Psoas muscle (tissue), 8 donors: ENCODE results near the gene TRIP10. TPM values are rescaled to one million over a fixed set of nuclear protein-coding genes. Genes with fewer than 3 reads are reported as not detected.

ENCODE experiments used
- ATAC-seq, 4 donors: fragments of 200-7000 bp; cut with Tn5 transposase; one replicate each; pipeline ENCODE4 v1.9.1; 2020; ENCODE audit warnings: moderate library complexity in 3 of 4, mild to moderate bottlenecking in 2 of 4
- DNase-seq, 2 donors: peaks; one replicate each; pipeline ENCODE4 v3.0.0-alpha.2; 2020
- H3K27ac ChIP-seq: fragments of 200-600 bp; one replicate; pipeline ENCODE4 v1.8.0; 2022
- H3K27me3 ChIP-seq, 3 donors: fragments of 200-600 bp in 1 of 3; one replicate each; pipeline versions ENCODE4 v1.6.1 to v1.8.0; 2013 to 2022; ENCODE audit warnings: low read length in 2 of 3, mild to moderate bottlenecking in 2 of 3, moderate library complexity in 1 of 3; ENCODE audit not compliant: insufficient read depth in 3 of 3
- H3K36me3 ChIP-seq, 2 donors: fragments of 200-600 bp in 1 of 2; one replicate each; pipeline versions ENCODE4 v1.6.1 to v1.8.0; 2013 to 2022; ENCODE audit warnings: low read depth in 1 of 2, mild to moderate bottlenecking in 1 of 2, moderate library complexity in 1 of 2; ENCODE audit not compliant: insufficient read depth in 1 of 2
- H3K4me1 ChIP-seq: fragments of 200-600 bp; one replicate; pipeline ENCODE4 v1.8.0; 2022
- H3K4me3 ChIP-seq: fragments of 200-600 bp; one replicate; pipeline ENCODE4 v1.8.0; 2022; ENCODE audit warnings: mild to moderate bottlenecking
- H3K9me3 ChIP-seq: fragments of 200-600 bp; one replicate; pipeline ENCODE4 v1.8.0; 2022
- CTCF ChIP-seq: fragments of 200-600 bp; IDR thresholded peaks from one replicate; pipeline ENCODE4 v1.8.0; 2022; ENCODE audit warnings: antibody characterized with exemption
- WGBS, 3 donors: extraction: QIAGEN DNeasy Blood & Tissue Kit; methylation state at CpG; one replicate each; pipeline versions ENCODE4 v1.1.6 to v1.1.7; 2013; 5-methylcytosine and 5-hydroxymethylcytosine counted together
- intact Hi-C, 2 donors: fragments of 100-400 bp; cut with DNase I; formaldehyde crosslinking; loops; one replicate each; pipeline versions ENCODE4 v1.11.0 to v1.14.2; 2022
- polyA plus RNA-seq, 3 donors: library from polyadenylated mRNA; stranded (reverse); fragments of 200-250 nt; gene quantifications; one replicate each; pipeline ENCODE4 v1.2.3, GENCODE V29; 2013
- total RNA-seq, 4 donors: library from RNA; stranded (reverse); fragmentation: NEBNext Ultra II Directional in 2 of 4; extraction: Animal tissue kit (Norgen Biotek cat#: 25700) in 2 of 4; gene quantifications; one replicate each; pipeline versions ENCODE4 v1.2.1 to v1.2.4, GENCODE V29; 2021 to 2023
- donor health status: healthy with polysubstance abuse.
- donor health status: DM: no; HTN: no; CAD: no; lungs with moderate emphysema.
- donor health status: Bipolar disorder and iron deficiency.
- donor health status: healthy.
- donor health status: DM: yes; HTN: yes; CAD: no.
- donor health status: DM: no; HTN: no; CAD: no.
- donor health status: DM: no; HTN: no; CAD: no.
- donor health status: DM: yes; HTN: yes; CAD: no.

TRIP10 gene
- total and polyA plus RNA-seq, 7 donors: 104 to 297 (median 230) TPM

GRCh38 chr19:6735181-6735911 lies 4.1 kb upstream of the TRIP10 start:
- TF ChIP-seq CTCF: no peak
- H3K27ac ChIP-seq: no peak overlapping the region

GRCh38 chr19:6736169-6736916 lies 3.1 kb upstream of the TRIP10 start:
- intact Hi-C loops: loop anchor here in 1 of 2 donors (5.0 kb wide), 2 partner anchors 204 to 219 kb away; partner anchors contain the start of gene TNFSF9
- peaks cover 20% of the 10 kb centered on the region for H3K4me1 ChIP-seq
- no peak for ATAC-seq
- H3K4me3 ChIP-seq: peak overlapping the region; percentile 79
- TF ChIP-seq CTCF: peak; percentile 58
- 30 to 32% (median 31%) methylated on average over 25 of the region's 25 CpGs for WGBS, 3 donors
- H3K36me3 ChIP-seq: peaks cover 0 to 36% of the 10 kb centered on the region in 2 donors
- no peaks in the 10 kb centered on the region for H3K27me3 ChIP-seq
- no peaks in the 10 kb centered on the region for H3K9me3 ChIP-seq
- H3K27ac ChIP-seq: peak overlapping the region; percentile 83
- DNase-seq: peak; percentile 71 to 83

More at GRCh38 chr19:6735181-6735911, 4.1 kb upstream of the TRIP10 start:
- intact Hi-C loops: loop anchor here in 1 of 2 donors (5.0 kb wide), 2 partner anchors 203 to 218 kb away; partner anchors contain the start of gene TNFSF9
- no peaks in the 10 kb centered on the region for H3K27me3 ChIP-seq
- DNase-seq (peak in 1 of 2 donors; percentile 11), ATAC-seq (no peak)
- H3K4me1 ChIP-seq: peaks cover 17% of the 10 kb centered on the region
- WGBS, 3 donors: 70 to 76% (median 71%) methylated on average over 15 of the region's 15 CpGs
- H3K9me3 ChIP-seq: no peaks in the 10 kb centered on the region
- H3K4me3 ChIP-seq: no peak overlapping the region
- H3K36me3 ChIP-seq: peaks cover 0 to 38% of the 10 kb centered on the region in 2 donors

- ATAC-seq (no peak), DNase-seq (no peak)
- no peaks in the 10 kb centered on the region for H3K27me3 ChIP-seq
- peak overlapping the region; percentile 79 for H3K4me3 ChIP-seq
- H3K36me3 ChIP-seq: peaks cover 0 to 32% of the 10 kb centered on the region in 2 donors
- TF ChIP-seq CTCF: no peak
- intact Hi-C loops: loop anchor here (1.0 to 5.0 kb wide), 3 partner anchors 205 to 220 kb away; partner anchors contain the start of gene TNFSF9 (in 1 of the 2)
- H3K9me3 ChIP-seq: no peaks in the 10 kb centered on the region
- H3K27ac ChIP-seq: peak overlapping the region; percentile 83
- peaks cover 26% of the 10 kb centered on the region for H3K4me1 ChIP-seq
- WGBS, 3 donors: 0% methylated on average over 13 to 16 of the region's 16 CpGs
These were observed 2.6 kb upstream of the TRIP10 start for GRCh38 chr19:6736917-6737283.

GRCh38 chr19:6737284-6737872 lies 2.1 kb upstream of the TRIP10 start, which contains the start of gene GPR108:
TSS of gene GPR108 (minus strand) at chr19:6737580. CDS start at chr19:6737576, 4 bp downstream.
- intact Hi-C loops: loop anchor here (1.0 to 5.0 kb wide), 3 partner anchors 205 to 220 kb away; partner anchors contain the start of gene TNFSF9 (in 1 of the 2)

More at GRCh38 chr19:6737284-6737872, 2.1 kb upstream of the TRIP10 start, which contains the start of gene GPR108:
- ATAC-seq (peak; percentile 78 to 83 (median 79)), DNase-seq (peak; percentile 100)
- Histone ChIP-seq H3K27me3 (no peaks in the 10 kb centered on the region), H3K36me3 (peaks cover 0 to 27% of the 10 kb centered on the region in 2 donors), H3K4me1 (peaks cover 31% of the 10 kb centered on the region), H3K27ac (peak within 1 kb of the TSS; percentile 94), H3K9me3 (no peaks in the 10 kb centered on the region), H3K4me3 (peak within 1 kb of the TSS; percentile 83)
- 0% methylated on average over 38 to 55 of the region's 55 CpGs for WGBS, 3 donors
- no peak for TF ChIP-seq CTCF
